Mucosa of stomach (tissue), 1 donor: ENCODE results near the gene SPIN4.
A peak's percentile ranks its signal among the peaks of the same experiment; 100 is the strongest.
"Not testable (repeated sequence)": the region's sequence is repeated elsewhere in the genome, so short reads cannot be mapped to it uniquely, and the experiment has no call there.

Source experiments
- H3K27me3 ChIP-seq: one replicate; pipeline ENCODE4 v1.7.0; 2013; ENCODE audit warnings: mild to moderate bottlenecking, low read length; ENCODE audit not compliant: control insufficient read depth, insufficient read depth
- H3K36me3 ChIP-seq: one replicate; pipeline ENCODE4 v1.7.0; 2013; ENCODE audit warnings: low read length; ENCODE audit not compliant: control insufficient read depth, insufficient read depth
- H3K4me1 ChIP-seq: one replicate; pipeline ENCODE4 v1.7.0; 2013; ENCODE audit warnings: mild to moderate bottlenecking, low read length; ENCODE audit not compliant: control insufficient read depth, insufficient read depth
- H3K4me3 ChIP-seq: one replicate; pipeline ENCODE4 v1.7.0; 2013; ENCODE audit warnings: low read length
- H3K9ac ChIP-seq: one replicate; pipeline ENCODE4 v1.7.0; 2013; ENCODE audit warnings: mild to moderate bottlenecking, low read length, moderate library complexity
- H3K9me3 ChIP-seq: one replicate; pipeline ENCODE4 v1.7.0; 2013; ENCODE audit warnings: mild to moderate bottlenecking, low read length, moderate library complexity; ENCODE audit not compliant: control insufficient read depth
- donor health status: Pancreatic carcinoma.

The SPIN4 gene

DNA sequence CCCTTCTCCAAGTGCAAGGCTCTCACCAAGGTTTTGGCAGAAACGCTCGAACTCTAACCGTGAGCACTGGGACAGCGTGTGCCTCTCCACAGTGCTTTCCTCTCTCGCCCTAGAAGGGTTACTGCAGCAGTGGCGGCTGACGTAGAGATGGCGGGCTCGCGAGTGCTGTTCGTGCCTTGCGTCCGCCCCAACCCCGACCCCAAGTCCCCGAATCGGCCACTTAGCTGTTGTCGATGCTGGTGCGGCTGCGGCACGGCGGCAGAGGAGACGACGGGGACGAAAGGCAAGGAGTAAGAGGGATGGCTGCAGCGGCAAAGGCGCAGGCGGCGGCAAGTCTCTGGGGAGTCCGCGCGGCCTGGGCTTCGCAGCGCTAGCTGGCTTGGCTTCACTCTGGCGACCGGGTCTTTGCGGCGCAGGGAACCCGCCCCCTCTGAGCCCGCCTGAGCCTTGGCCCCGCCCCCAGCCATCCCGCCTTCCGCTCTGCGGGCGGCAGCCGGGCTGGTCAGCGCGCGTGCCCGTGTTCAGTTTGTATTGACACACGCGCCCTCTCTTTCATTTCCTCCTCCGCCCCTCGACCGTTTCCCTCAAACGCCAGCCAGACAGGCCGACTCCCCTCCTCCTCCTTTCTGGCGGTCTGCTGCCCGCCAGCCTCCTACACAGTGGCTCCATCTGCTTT is at the start of gene SPIN4:
TSS of gene SPIN4 (minus strand) at position 392 of the 676 bp plus-strand sequence. CDS start 513 bp downstream, outside the sequence.
- Histone ChIP-seq H3K4me1 (no peaks in the 10 kb centered on the region), H3K4me3 (peak within 1 kb of the TSS; percentile 51), H3K9ac (peak within 1 kb of the TSS; percentile 76), H3K36me3 (no peaks in the 10 kb centered on the region), H3K9me3 (no peaks in the 10 kb centered on the region), H3K27me3 (no peaks in the 10 kb centered on the region)

GRCh38 chrX:63400340-63400739 is 49.2 kb upstream of the SPIN4 start:
- H3K27me3 ChIP-seq: no peaks in the 10 kb centered on the region
- H3K4me3 ChIP-seq: no peak overlapping the region
- H3K36me3 ChIP-seq: no peaks in the 10 kb centered on the region

DNA sequence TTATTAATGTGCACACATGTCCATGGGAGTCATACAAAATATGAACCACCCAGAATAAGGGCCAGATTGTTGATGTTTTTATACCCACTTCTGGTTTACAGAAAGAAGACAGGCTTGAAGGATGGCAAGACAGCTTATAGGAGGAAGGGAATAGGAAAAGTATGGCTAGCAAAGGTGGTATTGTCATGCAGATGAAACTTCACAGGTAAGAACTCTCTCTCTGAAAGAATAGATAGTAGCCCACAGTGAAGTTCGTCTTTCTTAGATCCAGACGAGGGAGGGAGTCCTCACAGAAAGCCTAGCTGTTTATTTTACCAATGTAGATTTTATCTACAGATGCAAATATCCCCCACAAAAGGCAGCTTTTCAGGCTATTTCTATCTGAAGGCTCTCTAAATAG is 43.7 kb upstream of the SPIN4 start:
- no peak overlapping the region for H3K4me3 ChIP-seq
- no peaks in the 10 kb centered on the region for H3K9me3 ChIP-seq
- no peaks in the 10 kb centered on the region for H3K4me1 ChIP-seq
- no peak overlapping the region for H3K9ac ChIP-seq
- H3K36me3 ChIP-seq: no peaks in the 10 kb centered on the region
- H3K27me3 ChIP-seq: no peaks in the 10 kb centered on the region

More at GRCh38 chrX:63400340-63400739, 49.2 kb upstream of the SPIN4 start:
- H3K4me1 ChIP-seq: no peaks in the 10 kb centered on the region
- no peak overlapping the region for H3K9ac ChIP-seq
- H3K9me3 ChIP-seq: no peaks in the 10 kb centered on the region

DNA sequence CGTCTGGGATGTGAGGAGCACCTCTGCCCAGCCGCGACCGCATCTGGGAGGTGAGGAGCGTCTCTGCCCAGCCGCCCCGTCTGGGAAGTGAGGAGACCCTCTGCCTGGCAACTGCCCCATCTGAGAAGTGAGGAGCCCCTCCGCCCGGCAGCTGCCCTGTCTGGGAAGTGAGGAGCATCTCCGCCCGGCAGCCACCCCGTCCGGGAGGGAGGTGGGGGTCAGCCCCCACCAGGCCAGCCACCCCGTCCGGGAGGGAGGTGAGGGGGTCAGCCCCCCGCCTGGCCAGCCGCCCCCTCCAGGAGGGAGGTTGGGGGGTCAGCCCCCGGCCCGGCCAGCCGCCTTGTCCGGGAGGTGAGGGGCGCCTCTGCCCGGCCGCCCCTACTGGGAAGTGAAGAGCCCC is 42.0 kb upstream of the SPIN4 start:
- H3K36me3 ChIP-seq, H3K9me3 ChIP-seq, H3K27me3 ChIP-seq, H3K4me3 ChIP-seq, H3K9ac ChIP-seq, H3K4me1 ChIP-seq: not testable (repeated sequence)

- Histone ChIP-seq H3K9me3 (no peaks in the 10 kb centered on the region), H3K4me3 (no peak overlapping the region), H3K4me1 (no peaks in the 10 kb centered on the region), H3K9ac (no peak overlapping the region), H3K27me3 (no peaks in the 10 kb centered on the region), H3K36me3 (no peaks in the 10 kb centered on the region)
Measured at GRCh38 chrX:63387411-63387810, 36.3 kb upstream of the SPIN4 start.

GRCh38 chrX:63384263-63384662 is 33.1 kb upstream of the SPIN4 start:
- not testable (repeated sequence) for H3K36me3 ChIP-seq, H3K27me3 ChIP-seq, H3K9ac ChIP-seq, H3K4me3 ChIP-seq, H3K9me3 ChIP-seq, H3K4me1 ChIP-seq

DNA sequence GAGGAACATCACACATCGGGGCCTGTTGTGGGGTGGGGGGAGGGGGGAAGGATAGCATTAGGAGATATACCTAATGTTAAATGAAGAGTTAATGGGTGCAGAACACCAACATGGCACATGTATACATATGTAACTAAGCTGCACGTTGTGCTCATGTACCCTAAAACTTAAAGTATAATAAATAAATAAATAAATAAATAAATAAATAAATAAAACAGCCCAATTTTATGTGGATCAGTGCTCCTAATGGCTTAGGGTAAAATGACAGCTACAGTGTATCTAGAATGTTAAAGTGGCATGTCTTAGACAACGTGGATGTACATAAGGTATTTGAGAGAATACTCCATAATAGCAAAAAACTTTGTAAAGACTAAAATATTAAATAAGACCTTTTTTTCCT is 21.9 kb upstream of the SPIN4 start:
- H3K4me1 ChIP-seq, H3K36me3 ChIP-seq, H3K9ac ChIP-seq, H3K9me3 ChIP-seq, H3K4me3 ChIP-seq, H3K27me3 ChIP-seq: not testable (repeated sequence)

- not testable (repeated sequence) for H3K4me1 ChIP-seq, H3K9ac ChIP-seq, H3K27me3 ChIP-seq, H3K36me3 ChIP-seq, H3K4me3 ChIP-seq, H3K9me3 ChIP-seq
Measured at GRCh38 chrX:63367699-63368098, 16.6 kb upstream of the SPIN4 start.

- Histone ChIP-seq H3K9me3 (no peaks in the 10 kb centered on the region), H3K9ac (no peak overlapping the region), H3K36me3 (no peaks in the 10 kb centered on the region), H3K4me3 (no peak overlapping the region), H3K27me3 (no peaks in the 10 kb centered on the region), H3K4me1 (no peaks in the 10 kb centered on the region)
Measured at GRCh38 chrX:63363788-63364187, 12.7 kb upstream of the SPIN4 start.

- no peaks in the 10 kb centered on the region for H3K4me1 ChIP-seq
- H3K27me3 ChIP-seq: no peaks in the 10 kb centered on the region
- no peak overlapping the region for H3K9ac ChIP-seq
- H3K36me3 ChIP-seq: no peaks in the 10 kb centered on the region
- no peaks in the 10 kb centered on the region for H3K9me3 ChIP-seq
- no peak overlapping the region for H3K4me3 ChIP-seq
Measured at GRCh38 chrX:63361494-63361893, 10.4 kb upstream of the SPIN4 start.

- Histone ChIP-seq H3K36me3 (no peaks in the 10 kb centered on the region), H3K9me3 (no peaks in the 10 kb centered on the region), H3K4me1 (no peaks in the 10 kb centered on the region), H3K27me3 (no peaks in the 10 kb centered on the region), H3K9ac (no peak overlapping the region), H3K4me3 (no peak overlapping the region)
Measured at GRCh38 chrX:63354484-63354883, 3.4 kb upstream of the SPIN4 start.

DNA sequence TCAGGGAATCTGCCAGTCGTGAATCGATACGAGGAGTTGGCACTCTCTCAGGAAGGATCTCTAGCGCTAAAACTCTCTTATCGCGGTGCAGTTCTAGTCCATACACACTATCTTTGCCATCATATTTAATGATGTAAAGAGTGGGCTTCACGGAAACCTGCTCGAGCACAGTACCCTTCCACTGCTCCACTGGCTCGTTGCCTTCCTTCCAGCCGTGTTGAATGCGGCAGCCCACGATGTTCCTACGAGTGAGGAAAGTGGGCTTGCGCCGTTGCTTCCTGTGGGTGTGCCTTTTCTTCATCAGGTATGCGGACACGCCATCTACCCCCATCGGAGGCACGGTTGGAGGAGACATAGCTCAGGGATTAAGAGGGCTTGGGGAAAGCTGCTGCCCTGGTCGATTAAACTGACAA is 661 bp downstream of the SPIN4 start:
- H3K4me3 ChIP-seq: peak overlapping the region; percentile 51
- H3K9me3 ChIP-seq: no peaks in the 10 kb centered on the region
- no peaks in the 10 kb centered on the region for H3K36me3 ChIP-seq
- H3K27me3 ChIP-seq: no peaks in the 10 kb centered on the region
- peak overlapping the region; percentile 76 for H3K9ac ChIP-seq
- no peaks in the 10 kb centered on the region for H3K4me1 ChIP-seq

DNA sequence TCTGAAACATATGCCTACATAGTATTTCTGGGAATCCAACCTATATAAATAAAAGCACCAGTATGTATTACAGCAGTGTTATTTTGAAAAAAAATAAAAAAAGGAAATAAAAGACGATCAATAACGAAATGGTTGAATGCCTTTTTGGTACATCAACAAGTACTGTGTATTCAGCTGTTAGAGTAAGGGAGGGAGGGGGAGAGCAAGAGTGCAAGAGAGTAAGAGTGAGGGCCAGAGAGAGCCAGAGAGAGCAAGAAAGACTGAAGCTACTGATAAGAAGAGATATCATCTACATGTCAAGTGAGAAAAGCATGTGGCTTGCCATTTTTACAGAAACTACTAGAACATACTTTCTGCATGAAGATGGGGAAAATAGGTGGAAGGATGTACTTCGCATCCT is 1.8 kb downstream of the SPIN4 start:
- H3K9me3 ChIP-seq: no peaks in the 10 kb centered on the region
- no peak overlapping the region for H3K4me3 ChIP-seq
- H3K27me3 ChIP-seq: no peaks in the 10 kb centered on the region
- H3K4me1 ChIP-seq: no peaks in the 10 kb centered on the region
- H3K9ac ChIP-seq: no peak overlapping the region
- no peaks in the 10 kb centered on the region for H3K36me3 ChIP-seq
